DMS 273 (cell line): ENCODE data around the gene FSCN2.
A peak's percentile ranks its signal among the peaks of the same experiment; 100 is the strongest.

Experiments used
- DNase-seq: peaks from one replicate; lab custom pipeline; 2025; ENCODE audit not compliant: unreplicated experiment; lab: John Stamatoyannopoulos, UW

Gene FSCN2

GRCh38 chr17:81553018-81553615, 24.9 kb downstream of the FSCN2 start:
- DNase-seq, result peak; percentile 93

GRCh38 chr17:81553616-81554181, 25.5 kb downstream of the FSCN2 start:
- peak; percentile 71 for DNase-seq

- no peak for DNase-seq
Measured at GRCh38 chr17:81556175-81556691, 28.1 kb downstream of the FSCN2 start.

GRCh38 chr17:81556863-81557262, 28.7 kb downstream of the FSCN2 start:
- DNase-seq, result no peak

- no peak for DNase-seq
Measured at GRCh38 chr17:81557276-81558114, 29.3 kb downstream of the FSCN2 start.

GRCh38 chr17:81558115-81558468, 29.9 kb downstream of the FSCN2 start:
- no peak for DNase-seq

GRCh38 chr17:81558941-81559806, 31.0 kb downstream of the FSCN2 start:
- DNase-seq, result peak; percentile 49

- DNase-seq, result no peak
Measured at GRCh38 chr17:81561494-81561885, 33.3 kb downstream of the FSCN2 start.

- no peak for DNase-seq
Measured at GRCh38 chr17:81563861-81564586, 35.8 kb downstream of the FSCN2 start.

GRCh38 chr17:81564778-81565177, 36.6 kb downstream of the FSCN2 start:
- DNase-seq, result no peak

- no peak for DNase-seq
Measured at GRCh38 chr17:81565231-81565630, 37.1 kb downstream of the FSCN2 start.

- peak; percentile 92 for DNase-seq
Measured at GRCh38 chr17:81566461-81567126, 38.4 kb downstream of the FSCN2 start.

- DNase-seq, result no peak
Measured at GRCh38 chr17:81567191-81567590, 39.0 kb downstream of the FSCN2 start.

GRCh38 chr17:81568416-81568815, 40.2 kb downstream of the FSCN2 start:
- DNase-seq, result no peak

- DNase-seq, result no peak
Measured at GRCh38 chr17:81569986-81570514, 41.9 kb downstream of the FSCN2 start.

GRCh38 chr17:81570964-81571363, 42.8 kb downstream of the FSCN2 start:
- peak; percentile 57 for DNase-seq

- DNase-seq, result peak; percentile 42
Measured at GRCh38 chr17:81572563-81573168, 44.5 kb downstream of the FSCN2 start.

GRCh38 chr17:81573794-81574642, 45.8 kb downstream of the FSCN2 start:
- peak; percentile 73 for DNase-seq

- DNase-seq, result no peak
Measured at GRCh38 chr17:81574643-81574956, 46.4 kb downstream of the FSCN2 start.
